Activated CD4-positive, CD25-positive, alpha-beta regulatory T cell treated with anti-CD3 and anti-CD28 coated beads, Interleukin-2, amount 50 U/mL, for 72 hours (primary cell): ENCODE results near the gene TNFRSF25.
"Not testable (repeated sequence)": the region's sequence is repeated elsewhere in the genome, so short reads cannot be mapped to it uniquely, and the experiment has no call there.

Source experiments
- DNase-seq: peaks from one replicate; pipeline ENCODE4 v3.0.0; 2021

TNFRSF25 gene

DNA sequence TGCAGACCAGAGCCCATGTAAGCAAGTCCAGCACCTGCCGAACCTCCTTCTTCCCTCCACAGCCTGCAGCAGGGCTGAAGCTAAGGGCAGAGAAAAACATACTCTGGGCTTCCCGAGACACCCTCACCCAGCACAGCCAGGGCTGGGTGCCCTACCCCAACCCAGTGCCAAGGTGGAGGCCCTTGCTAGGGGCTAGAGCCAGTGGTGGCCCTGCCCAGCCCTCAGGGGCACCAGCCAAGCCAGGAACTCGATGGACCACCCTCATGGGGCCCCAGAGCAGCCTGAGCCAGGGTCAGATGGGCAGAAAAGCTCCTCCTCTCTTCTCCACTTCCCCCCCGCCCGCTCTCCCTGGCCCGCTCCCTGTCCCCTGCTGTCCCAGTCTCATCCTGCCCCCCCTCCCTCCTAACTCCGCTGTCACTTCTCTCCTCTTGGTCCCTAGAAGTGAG is 15.9 kb downstream of the TNFRSF25 start:
- no peak for DNase-seq

DNA sequence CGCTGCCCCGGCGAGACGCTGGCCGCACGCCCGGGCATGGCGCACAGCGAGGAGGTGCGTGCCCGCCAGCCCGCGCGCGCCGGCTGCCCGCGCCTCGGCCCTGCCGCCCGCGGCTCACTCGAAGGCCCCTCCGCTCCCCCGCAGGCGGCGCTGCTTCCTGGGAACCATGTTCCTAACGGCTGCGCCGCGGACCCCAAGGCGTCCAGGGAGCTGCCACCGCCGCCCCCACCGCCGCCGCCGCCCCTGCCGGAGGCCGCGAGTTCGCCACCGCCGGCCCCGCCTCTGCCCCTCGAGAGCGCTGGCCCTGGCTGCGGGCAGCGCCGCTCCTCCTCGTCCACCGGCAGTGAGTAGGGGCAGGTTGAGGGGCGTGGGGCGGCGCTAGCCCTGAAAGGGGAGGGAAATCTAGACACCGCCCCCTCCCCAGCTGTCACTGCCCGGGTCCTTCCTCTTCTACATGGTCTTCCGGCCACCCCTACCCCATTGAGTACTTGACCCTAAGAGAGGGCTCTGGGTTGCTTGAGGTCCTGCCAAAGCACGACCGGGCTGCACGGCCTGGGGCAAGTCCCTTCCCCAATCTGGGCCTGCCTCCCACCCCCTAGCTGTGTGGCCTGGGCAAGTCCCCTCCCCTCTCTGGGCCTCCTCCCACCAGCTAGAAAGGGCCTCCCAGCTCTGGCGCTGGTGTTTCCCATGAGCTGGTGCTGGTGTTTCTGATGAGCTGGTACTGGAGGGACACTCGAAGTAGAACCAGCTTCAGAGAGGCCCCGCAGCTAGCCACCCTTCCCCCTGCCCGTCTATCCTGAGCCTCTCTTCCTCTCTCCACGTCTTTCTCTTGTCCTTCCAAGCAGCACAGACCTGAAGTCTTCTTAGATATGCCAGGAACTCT is 17.0 kb downstream of the TNFRSF25 start:
- DNase-seq, result no peak

DNA sequence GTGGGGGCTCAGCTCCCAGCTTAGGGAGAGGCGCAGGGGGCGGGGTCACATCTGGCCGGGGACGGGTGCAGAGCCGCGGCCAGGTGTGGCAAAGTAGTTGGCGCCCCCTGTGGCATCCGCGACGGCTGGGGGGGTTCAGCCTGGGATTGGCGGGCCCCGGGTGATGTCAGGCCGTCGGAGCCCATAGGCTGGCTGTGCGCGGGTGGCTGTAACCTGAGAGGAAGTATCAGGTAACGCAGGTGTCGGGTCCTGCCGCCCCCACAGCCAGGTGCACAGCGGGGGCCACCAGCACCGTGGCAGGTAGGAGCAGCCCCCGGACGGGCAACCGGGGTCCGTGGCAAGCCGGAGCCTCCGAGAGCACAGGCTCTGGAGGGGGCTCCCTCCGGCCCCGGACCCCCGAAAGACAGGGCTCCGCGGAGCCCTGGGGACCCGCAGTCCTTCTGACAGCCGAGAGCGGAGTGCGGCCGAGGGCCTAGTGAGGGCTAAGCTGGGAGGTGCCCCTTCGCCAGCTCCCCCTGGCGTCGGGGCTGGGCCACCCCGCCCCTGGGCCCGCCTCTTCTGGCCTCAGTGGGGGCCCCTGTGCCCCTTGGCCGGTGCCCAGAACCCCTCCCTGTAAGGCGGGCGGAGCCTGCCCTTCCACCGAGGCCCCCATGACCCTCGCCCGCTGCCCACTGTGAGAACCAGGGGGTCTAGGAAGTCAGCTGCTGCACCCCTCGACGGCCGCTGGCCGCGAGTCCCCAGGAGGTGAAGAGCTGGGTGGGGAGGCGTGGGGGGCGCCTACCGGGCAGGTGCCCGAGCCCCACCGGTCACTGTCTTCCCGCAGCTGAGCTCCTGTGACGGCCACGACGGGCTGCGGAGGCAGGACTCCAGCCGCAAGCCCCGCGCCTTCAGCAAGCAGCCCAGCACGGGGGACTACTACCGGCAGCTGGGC is 17.9 kb downstream of the TNFRSF25 start:
- no peak for DNase-seq

DNA sequence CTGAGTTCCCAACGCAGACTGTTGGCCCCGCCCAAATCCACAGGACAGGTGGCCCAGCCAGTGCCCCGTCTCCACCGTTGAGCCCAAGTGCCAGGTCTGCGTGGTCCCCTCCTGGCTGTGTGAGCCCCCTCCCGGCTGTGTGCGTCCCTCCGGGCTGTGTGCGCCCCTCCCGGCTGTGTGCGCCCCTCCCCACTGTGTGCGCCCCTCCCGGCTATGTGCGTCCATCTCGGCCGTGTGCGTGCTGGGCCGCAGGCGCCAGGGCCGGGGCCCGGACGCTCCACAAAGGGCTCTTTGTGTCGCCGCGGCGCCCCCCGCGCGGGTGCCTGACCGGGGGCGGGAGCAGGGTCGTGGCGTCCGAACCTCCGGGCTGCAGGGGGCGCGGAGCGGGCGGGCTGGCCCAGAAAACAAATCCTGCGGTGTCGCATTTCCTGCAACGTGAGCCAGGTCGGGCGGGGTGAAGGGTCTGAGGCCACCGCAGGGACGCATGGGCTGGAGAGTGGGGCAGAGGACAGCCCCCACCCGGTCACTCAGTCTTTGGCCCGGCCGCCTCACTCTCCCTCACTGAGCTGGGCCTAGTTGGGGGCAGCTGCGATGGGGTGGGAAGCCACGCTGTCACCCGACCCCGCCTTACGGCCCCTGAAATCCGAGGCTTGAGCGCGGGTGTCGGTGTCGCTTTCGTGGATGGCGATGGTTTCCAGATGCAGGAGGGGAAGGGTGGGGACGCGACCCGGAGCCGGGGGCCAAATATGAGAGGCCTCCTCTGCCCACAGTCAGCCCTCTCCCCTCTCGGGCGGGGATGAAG is 18.8 kb downstream of the TNFRSF25 start:
- DNase-seq, result no peak

DNA sequence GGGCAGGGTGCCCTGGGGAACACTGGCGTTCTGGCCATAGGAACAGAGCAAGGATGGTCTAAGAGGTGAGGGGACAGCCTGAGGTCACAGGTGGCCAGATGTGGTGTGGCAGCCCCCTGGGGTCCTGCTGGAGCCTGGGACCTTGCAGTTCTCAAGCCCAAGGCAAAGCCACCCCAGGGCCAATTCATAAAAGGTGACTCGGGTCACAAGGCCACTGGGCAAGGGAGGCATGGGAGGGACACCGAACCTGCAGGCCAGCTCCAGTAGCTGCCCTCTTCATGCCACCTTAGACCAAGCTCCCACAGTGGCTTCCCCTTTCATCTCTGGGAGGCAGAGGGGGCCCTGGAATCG is 19.3 kb downstream of the TNFRSF25 start:
- no peak for DNase-seq

DNA sequence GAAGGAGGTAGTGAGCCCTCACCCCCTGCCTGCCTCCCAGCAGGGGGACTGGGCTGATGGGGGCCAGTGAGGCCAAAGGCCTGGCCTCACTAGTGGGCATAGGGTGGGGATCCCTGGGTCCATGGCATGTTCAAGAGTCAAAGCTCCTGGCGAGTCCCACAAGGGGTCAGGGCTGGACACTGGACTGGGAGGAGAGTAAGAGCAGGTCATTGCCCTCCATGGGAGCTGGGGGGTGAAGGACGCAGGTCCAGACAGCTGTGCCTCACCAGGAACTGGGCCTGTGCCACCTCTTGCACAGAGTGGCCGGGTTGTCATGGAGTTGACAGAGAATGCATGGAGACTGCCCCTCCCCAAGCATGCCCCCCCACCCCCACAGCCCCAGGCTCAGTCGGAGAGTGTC is 20.0 kb downstream of the TNFRSF25 start:
- DNase-seq, result not testable (repeated sequence)

DNA sequence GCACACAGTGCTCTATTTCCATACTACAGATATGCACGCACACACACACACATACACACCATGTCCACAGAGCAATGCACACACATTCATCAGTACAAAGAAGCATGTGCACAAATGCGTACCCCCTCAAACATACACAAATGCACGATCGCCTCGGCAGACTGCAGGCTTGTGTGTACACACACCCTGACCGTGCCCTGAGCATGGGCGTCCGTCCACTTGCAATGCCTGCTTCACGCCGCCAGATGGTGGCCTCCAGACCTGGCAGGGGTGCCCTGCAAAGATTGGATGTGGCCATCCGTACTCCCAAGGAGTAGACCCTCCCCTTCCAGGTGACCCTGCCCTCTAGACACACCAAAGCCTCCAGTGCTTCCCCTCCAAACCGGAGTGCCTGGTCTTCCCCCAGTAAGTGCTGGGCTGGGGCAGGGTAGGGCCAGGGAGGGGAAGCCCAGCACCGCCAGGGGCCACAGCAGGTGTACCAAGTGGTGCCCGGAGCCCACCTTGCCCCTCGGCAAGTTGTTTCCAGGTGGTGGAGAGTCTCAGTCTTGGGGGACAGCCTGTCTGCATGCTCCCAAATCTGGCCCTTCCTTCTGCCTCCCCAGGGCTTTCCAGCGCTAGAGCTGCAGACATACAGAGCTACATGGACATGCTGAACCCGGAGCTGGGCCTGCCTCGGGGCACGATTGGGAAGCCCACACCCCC is 20.8 kb downstream of the TNFRSF25 start:
- DNase-seq, result no peak

DNA sequence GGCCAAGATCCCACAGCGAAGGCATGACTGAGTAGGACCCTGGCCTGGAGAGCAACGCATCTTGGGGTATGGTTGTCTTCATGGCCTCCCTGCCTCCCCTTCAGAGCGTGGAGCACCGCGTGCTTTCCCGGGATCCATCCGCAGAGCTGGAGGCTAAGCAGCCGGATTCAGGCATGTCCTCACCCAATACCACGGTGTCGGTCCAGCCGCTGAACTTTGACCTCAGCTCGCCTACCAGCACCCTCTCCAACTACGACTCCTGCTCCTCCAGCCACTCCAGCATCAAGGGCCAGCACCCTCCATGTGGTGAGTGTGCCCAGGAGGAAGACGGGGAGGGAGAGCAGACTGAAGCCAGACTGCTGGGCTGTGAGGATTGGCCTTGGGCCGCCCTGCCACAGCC is 21.6 kb downstream of the TNFRSF25 start:
- no peak for DNase-seq

DNA sequence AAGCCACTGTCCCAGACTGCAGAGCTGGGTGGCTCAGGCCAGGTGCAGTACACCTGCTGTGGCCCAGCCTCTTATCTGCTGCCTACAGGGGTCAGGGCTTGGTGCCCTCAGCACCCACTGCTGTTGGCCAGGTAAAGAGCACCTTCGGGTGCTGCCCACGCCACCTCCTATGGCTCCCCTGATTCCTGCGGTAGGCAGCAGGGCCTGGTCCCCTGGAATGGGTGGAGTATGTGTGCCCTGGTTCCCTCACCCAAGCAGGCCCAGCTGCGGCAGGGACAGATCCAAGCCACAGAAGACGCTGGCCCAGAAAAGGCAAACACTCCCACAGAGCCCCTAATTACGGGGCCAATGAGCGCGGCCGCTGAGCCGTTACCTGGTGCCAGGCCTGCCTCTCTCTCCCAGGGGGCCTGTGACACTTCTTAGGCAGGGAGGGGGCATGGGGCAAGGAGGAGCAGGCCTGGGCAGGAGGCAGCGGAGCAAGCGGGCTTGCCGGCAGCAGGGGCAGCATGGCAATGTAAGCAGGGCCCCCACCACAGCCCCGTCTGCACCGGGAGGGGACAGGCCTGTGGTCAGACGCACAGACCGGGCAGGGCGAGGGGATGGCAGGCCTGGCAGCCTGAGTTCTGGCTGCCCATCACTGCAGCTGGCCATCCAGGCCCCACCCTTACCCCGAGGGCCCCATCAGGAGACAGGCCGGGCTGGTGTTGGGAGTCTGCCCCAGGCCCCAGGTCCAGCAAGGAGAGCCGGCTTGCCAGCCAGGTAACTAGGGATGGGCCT is 22.4 kb downstream of the TNFRSF25 start:
- no peak for DNase-seq

DNA sequence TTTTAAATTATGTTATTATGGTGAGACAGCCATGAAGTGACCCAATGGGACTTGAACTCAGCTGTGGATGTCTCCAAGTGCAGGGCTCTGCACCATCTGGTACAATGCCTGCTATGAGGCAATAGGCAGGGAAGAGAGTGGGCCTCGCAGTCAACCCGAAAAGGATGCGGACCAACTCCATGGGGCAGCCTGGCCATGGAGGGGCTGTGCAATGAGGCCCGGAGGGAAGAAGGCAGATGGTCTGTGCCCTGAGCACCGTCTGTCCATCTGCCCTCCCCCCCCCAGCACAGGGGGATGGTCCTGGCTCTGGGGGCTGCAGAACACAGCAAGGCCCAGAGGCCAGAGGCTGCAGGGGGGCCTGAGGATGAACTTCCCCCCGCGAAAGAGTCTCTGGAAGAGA is 24.4 kb downstream of the TNFRSF25 start:
- no peak for DNase-seq

DNA sequence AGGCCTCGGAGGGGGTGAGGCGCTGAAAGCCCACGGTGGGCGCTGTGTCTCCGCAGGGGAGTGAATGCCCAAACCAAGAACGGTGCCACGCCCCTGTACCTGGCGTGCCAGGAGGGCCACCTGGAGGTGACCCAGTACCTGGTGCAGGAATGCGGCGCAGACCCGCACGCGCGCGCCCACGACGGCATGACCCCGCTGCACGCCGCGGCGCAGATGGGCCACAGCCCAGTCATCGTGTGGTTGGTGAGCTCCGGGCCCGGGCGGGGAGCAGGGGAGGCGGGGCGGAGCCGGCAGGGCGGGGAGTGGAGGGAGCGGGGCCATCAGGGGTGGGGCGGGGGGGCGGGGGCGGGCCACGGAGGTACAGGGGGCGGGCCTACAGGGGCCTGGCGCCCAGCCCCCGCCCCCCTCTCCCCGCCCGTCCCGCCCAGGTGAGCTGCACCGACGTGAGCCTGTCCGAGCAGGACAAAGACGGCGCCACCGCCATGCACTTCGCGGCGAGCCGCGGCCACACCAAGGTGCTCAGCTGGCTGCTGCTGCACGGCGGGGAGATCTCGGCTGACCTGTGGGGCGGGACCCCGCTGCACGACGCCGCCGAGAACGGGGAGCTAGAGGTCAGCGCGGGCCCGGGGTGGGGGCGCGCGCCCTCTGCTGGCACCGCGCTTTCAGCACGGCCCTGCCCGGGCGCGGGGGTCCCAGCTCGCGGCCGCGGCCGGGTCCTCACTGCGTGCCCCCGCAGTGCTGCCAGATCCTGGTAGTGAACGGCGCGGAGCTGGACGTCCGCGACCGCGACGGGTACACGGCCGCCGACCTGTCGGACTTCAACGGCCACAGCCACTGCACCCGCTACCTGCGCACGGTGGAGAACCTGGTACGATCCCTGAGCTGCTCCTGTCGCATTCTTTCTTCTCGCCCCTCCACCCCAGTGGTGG is 25.5 kb downstream of the TNFRSF25 start:
- DNase-seq, result peak; percentile 76

DNA sequence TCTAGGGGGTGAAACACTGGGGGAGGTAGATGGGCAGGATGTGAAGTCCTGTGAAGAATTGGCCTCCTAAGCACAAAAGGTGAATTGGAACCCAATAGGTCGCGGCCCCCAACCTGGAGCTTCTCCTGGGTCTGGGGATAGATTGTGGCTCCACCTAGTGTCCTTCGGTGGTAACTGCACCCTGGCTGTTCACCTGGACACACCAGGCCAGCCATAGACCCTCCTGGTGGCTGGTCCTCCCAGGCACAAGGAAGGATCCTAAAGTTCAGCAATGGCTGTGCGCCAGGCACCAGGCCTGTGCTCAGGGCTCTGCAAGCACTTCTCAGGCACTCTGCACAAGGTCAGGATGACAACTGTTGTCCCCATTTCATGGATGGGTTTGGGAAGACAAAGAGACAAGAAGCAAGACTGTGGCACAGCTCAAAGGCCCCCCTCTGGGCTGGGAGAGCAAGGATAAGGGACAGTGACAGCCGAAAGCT is 27.9 kb downstream of the TNFRSF25 start:
- DNase-seq, result peak; percentile 73

DNA sequence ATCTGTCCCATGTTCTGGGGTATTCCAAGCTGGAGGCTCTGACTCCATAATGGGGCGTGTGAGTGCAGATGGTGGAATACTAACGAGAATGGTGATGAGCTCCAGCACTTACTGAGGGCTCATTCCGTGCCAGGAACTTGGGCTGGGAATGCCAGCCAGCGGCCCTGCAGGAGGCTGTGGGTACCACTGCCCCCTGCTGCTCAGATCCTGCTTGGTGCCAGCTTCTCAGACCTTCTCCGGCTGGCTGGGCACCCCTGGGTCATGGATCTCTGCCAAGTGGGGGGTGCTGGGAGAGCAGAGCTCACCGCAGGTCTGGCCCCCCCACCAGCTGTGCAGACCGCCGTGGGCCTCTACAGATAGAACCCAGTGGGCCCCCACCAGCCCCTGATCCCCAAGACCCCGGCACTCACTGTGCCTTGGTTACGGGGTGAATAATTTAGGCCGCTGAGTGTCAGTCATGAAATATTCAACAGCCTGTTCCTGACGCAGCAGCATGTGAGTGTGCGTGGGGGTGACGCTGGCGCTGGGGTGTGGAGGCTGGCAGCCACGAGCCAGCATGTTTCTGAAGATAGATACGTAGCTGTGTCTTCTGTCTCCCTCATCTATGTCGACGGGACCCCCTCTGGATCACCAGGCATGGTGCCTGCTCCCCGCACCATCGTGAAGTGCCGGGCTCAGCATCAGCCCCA is 28.8 kb downstream of the TNFRSF25 start:
- DNase-seq, result not testable (repeated sequence)

DNA sequence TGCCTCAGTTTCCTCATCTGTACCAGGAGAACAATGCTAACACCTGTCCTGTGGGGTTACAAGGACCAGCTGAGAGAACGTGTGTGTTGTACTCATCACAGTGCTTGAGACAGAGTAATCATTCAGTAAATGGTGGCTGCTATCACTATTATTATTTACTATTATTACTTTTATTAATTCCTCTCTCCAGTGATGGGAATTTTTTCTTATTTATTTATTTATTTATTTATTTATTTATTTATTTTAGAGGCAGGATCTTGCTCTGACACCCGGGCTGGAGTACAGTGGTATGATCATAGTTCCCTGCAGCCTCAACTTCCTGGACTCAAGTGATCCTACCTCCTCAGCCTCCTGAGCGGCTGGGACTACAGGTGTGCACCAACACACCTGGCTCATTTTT is 29.7 kb downstream of the TNFRSF25 start:
- DNase-seq, result not testable (repeated sequence)

DNA sequence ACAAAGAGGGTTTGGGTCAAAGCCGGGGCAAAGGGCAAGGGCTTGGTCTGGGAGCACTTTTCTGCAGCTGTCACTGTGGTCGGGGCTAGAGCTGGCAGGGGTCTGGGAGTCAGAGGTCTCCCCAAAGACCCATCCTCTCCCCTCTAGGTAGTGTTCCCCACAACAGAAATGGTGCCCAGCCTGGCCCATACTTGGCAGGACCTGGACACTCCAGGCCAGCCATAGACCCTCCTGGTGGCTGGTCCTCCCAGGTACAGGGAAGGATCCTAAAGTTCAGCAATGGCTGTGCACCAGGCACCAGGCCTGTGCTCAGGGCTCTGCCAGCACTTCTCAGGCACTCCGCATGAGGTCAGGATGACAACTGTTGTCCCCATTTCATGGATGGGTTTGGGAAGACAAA is 30.4 kb downstream of the TNFRSF25 start:
- DNase-seq, result no peak

DNA sequence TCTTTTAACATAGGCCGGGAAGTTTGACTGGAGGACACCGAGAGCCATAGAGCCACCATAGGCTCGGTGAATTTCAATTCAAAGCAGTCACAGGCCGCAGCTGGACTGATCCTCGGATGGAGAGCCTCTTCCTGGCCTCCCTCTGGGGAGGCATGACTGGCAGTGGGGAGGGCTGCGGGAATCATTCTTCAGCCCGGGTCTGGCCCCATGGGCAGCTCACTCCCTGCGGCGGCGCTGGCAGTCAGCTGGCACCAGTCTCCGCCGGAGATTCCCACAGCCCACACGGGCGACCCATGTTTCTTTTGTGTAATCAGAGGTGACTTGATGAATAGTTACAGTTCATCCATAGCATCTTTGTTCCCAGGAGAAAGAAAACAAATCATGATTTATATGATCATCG is 30.8 kb downstream of the TNFRSF25 start:
- no peak for DNase-seq

DNA sequence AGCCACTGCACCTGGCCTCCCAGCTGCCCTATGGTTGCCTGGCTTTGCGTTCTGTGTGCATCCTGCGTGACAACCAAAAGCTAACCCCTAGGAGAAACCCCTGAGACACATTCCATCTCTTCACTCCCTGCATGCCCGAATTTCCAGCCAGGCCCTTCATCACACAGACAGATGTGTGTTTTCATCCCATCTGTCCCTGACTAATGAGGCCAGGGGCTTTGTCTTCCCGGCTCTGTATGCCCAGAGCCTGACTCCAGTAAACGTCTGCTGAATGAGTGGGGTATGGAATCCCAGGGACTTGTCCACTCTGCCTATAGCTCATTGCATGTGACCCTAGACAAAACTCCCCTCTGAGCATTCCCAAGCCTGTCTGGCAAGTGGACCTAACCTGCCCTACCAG is 31.8 kb downstream of the TNFRSF25 start:
- no peak for DNase-seq

DNA sequence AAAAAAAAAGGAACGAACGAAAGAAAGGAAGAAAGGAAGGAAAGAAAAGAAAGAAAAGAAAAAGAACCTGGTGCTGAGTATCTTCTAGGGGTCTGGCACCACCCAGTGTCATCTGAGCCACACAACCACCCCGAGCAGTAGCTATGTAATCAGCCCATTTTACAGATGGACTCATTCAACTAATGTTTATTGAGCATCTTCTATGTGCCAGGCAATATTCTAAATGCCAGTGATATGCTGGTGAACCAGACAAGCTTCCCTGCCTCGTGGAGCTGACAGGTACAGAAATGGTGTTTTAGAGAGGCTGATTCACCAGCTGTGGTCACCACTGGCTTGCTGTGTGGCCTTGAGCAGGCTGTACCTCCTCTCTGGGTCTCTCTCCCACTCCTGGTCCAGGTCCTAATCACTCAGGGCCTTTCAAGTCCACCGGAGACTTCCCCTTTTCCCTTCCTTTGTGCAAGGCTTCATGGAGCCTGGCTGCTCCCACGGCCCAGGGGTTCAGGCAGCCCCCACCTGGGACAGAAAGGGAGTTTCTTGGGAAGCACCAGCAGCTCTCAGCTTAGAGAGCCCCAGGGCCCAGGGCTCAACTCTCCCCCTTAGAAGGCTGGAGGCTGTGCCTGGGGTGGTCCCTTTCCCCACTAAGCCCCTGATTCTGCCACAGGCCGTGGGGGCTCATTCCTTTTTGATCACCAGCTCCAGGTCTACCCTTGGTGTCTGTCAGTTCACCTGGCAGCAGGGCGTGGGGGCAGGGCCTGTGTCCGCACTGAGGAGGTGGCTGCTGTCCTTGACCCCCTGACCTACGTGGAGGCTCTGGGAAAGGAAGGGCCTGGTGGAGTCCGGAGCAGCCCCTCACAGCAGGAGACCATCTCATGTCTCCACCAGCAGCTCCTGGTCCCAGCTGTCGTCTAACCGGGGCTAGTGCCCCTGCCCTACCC is 34.1 kb downstream of the TNFRSF25 start:
- not testable (repeated sequence) for DNase-seq
